ENCODE results near the gene DIAPH1.

DIAPH1 gene

DNA sequence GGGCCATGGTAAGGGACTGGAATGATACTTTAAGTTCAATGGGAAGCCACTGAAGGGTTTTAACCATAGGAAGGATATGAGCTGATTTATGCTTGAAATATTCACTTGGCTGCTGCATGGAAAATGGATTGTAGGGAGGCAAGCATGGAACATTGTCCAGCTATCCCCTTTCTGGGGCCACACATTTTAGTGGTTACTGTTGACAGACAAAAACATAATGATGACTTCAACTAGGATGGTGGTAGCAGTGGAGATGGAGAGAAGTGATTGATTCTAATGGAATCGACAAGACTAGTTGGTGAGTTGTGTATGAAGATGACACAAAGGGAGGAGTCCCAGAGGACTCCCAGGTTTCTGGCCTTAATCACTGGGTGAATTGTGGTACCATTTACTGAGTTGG is 38.6 kb upstream of the DIAPH1 start:
- no peak overlapping the region for H3K4me3 ChIP-seq (ENCODE audit: low read depth, low read length)
- peaks cover 0 to 6% of the 10 kb centered on the region in 2 experiments; a peak in 1 of 3 replicates for H3K36me3 ChIP-seq (ENCODE audit: control insufficient read depth in 2 of 2, insufficient read depth in 1 of 2, low read length in 2 of 2)
- H3K27ac ChIP-seq (ENCODE audit: extremely low read depth, low read depth, low read length) = no peak overlapping the region
- ChIA-PET POLR2A (no interaction called here), CTCF (interaction anchor here (0.7 to 1.2 kb wide), 3 partner anchors 12 to 358 kb away, joined by 3 to 5 read pairs (median 3); no protein-coding TSS in a partner anchor)
- H3K4me1 ChIP-seq (ENCODE audit: control insufficient read depth, insufficient read depth, low read length) = no peaks in the 10 kb centered on the region
- H3K9me3 ChIP-seq (ENCODE audit: control insufficient read depth, insufficient read depth, low read depth, low read length) = no peaks in the 10 kb centered on the region
- TF ChIP-seq ZNF366 (tag by site-specific recombination; conservative IDR thresholded peaks at IDR 0.05) = no peak
- TF ChIP-seq ZNF26 (tag by site-specific recombination; IDR thresholded peaks at IDR 0.05) = no peak
- TF ChIP-seq GFI1B (tag by site-specific recombination; IDR thresholded peaks at IDR 0.05) = no peak
- no peak for TF ChIP-seq ZBTB20 (tag by site-specific recombination; IDR thresholded peaks at IDR 0.05)
- TF ChIP-seq ZNF473 (tag by site-specific recombination; IDR thresholded peaks at IDR 0.05) = no peak
- TF ChIP-seq, protein P1, sequence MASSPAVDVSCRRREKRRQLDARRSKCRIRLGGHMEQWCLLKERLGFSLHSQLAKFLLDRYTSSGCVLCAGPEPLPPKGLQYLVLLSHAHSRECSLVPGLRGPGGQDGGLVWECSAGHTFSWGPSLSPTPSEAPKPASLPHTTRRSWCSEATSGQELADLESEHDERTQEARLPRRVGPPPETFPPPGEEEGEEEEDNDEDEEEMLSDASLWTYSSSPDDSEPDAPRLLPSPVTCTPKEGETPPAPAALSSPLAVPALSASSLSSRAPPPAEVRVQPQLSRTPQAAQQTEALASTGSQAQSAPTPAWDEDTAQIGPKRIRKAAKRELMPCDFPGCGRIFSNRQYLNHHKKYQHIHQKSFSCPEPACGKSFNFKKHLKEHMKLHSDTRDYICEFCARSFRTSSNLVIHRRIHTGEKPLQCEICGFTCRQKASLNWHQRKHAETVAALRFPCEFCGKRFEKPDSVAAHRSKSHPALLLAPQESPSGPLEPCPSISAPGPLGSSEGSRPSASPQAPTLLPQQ (tag by site-specific recombination; IDR thresholded peaks at IDR 0.05) = no peak
- no peak for TF ChIP-seq ZNF449 (tag by site-specific recombination; IDR thresholded peaks at IDR 0.05)

DNA sequence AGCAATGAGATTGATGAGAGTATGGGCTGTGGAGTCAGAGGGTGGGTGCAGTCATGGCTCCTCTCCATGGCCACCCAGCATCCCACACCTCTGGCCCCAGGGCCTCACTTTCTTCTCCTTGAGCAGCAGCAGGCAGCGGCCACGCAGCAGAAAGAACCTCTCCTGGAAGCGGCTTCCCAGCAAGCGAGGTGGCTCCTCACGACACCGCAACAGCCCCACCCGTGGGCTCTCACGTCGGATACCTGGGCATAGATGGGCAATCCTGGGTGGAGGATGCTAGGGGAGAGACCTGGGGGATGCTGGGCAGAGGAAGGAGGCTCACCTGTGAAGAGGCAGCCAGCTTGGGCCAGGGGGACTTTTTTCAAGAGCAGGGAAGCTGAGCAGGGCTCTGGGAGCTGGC is 37.6 kb upstream of the DIAPH1 start:
- Histone ChIP-seq H3K4me3 (ENCODE audit: low read depth, low read length) (no peak overlapping the region), H3K27ac (ENCODE audit: extremely low read depth, low read depth, low read length) (no peak overlapping the region), H3K4me1 (ENCODE audit: control insufficient read depth, insufficient read depth, low read length) (no peaks in the 10 kb centered on the region), H3K9me3 (ENCODE audit: control insufficient read depth, insufficient read depth, low read depth, low read length) (no peaks in the 10 kb centered on the region), H3K36me3 (ENCODE audit: control insufficient read depth in 2 of 2, insufficient read depth in 1 of 2, low read length in 2 of 2) (peaks cover 0 to 6% of the 10 kb centered on the region in 2 experiments; a peak in 1 of 3 replicates)
- CTCF ChIA-PET = no interaction called here
- POLR2A ChIA-PET = no interaction called here
- TF ChIP-seq ZNF184 (tag by site-specific recombination; IDR thresholded peaks at IDR 0.05) (no peak), ZNF623 (tag by site-specific recombination; IDR thresholded peaks at IDR 0.05) (no peak), ZNF202 (tag by site-specific recombination; IDR thresholded peaks at IDR 0.05; ENCODE audit: borderline replicate concordance) (no peak)

DNA sequence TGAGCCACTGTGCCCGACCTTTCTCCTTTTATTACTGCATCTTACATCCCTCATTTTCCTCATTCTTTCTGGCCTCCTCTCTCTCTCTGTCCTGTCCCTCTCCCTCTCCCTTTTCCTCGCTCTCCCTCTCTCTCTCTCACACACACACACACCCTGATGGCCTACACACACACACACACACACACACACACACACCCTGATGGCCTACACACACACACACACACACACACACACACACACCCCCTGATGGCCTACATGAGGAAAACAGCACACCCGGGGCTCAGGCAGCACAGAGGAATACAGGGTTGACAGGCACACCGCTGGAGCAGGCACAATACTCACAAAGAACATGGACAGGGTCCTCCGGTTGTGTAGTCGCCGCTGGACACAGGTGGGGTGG is 36.2 kb upstream of the DIAPH1 start:
- POLR2A ChIA-PET = interaction anchor here (0.7 kb wide), 1 partner anchor 22 kb away, joined by 4 read pairs; no protein-coding TSS in a partner anchor
- Histone ChIP-seq H3K9me3 (ENCODE audit: control insufficient read depth, insufficient read depth, low read depth, low read length) (no peaks in the 10 kb centered on the region), H3K4me3 (ENCODE audit: low read depth, low read length) (no peak overlapping the region), H3K4me1 (ENCODE audit: control insufficient read depth, insufficient read depth, low read length) (no peaks in the 10 kb centered on the region), H3K36me3 (ENCODE audit: control insufficient read depth in 2 of 2, insufficient read depth in 1 of 2, low read length in 2 of 2) (peaks cover 0 to 6% of the 10 kb centered on the region in 2 experiments; a peak in 1 of 3 replicates), H3K27ac (ENCODE audit: extremely low read depth, low read depth, low read length) (no peak overlapping the region)
- CTCF ChIA-PET = no interaction called here
- TF ChIP-seq ZNF184 (tag by site-specific recombination; IDR thresholded peaks at IDR 0.05) (no peak), EGR2 (tag by site-specific recombination; IDR thresholded peaks at IDR 0.05; ENCODE audit: low read depth) (peak; percentile 58; the same call in 1 of the 2 replicates), HOXD13 (CRISPR knock-in tag; IDR thresholded peaks at IDR 0.05; ENCODE audit: borderline replicate concordance) (no peak), ZNF521 (tag by site-specific recombination; IDR thresholded peaks at IDR 0.05) (0 out of 2 replicates have a peak, but pooled peaks have one; percentile 46), ZBTB7A (tag by site-specific recombination; IDR thresholded peaks at IDR 0.05; ENCODE audit: low read depth) (no peak), ZNF76 (tag by site-specific recombination; IDR thresholded peaks at IDR 0.05; ENCODE audit: borderline replicate concordance, low read depth) (no peak), REST (tag by site-specific recombination; IDR thresholded peaks at IDR 0.05) (no peak), GLI2 (tag by site-specific recombination; IDR thresholded peaks at IDR 0.05; ENCODE audit: borderline replicate concordance, low read depth) (no peak), ZNF529 (tag by site-specific recombination; IDR thresholded peaks at IDR 0.05; ENCODE audit: insufficient replicate concordance) (no peak), TCF7L2 (IDR thresholded peaks at IDR 0.05; ENCODE audit: borderline replicate concordance, low read depth, low read length) (no peak), ZEB2 (tag by site-specific recombination; IDR thresholded peaks at IDR 0.05) (no peak), ZNF146 (tag by site-specific recombination; IDR thresholded peaks at IDR 0.05) (no peak), ZNF112 (tag by site-specific recombination; IDR thresholded peaks at IDR 0.05) (no peak), ZNF645 (tag by site-specific recombination; IDR thresholded peaks at IDR 0.05) (no peak)
